Measurements from ENCODE around the gene SLC41A3.

- TF ChIP-seq CTCF (IDR thresholded peaks at IDR 0.05; ENCODE audit: insufficient read depth, low read depth, low read length) = no peak
- no peak for TF ChIP-seq EZH2 (IDR thresholded peaks at IDR 0.05; ENCODE audit: insufficient read depth, low read length)
Observed at GRCh38 chr3:126052196-126053058, 31.5 kb downstream of the SLC41A3 start.
